Neutrophil (primary cell): ENCODE results near the gene PRDM16.

Experiments used
- H3K27ac ChIP-seq: fragments of 200-600 bp; sonication (generic); 2 replicates; pipeline ENCODE4 v1.5.1; 2016; ENCODE audit warnings: mild to moderate bottlenecking, moderate library complexity
- H3K27me3 ChIP-seq: fragments of 200-600 bp; sonication (generic); 2 replicates; pipeline ENCODE4 v1.6.0; 2016; ENCODE audit warnings: mild to moderate bottlenecking
- H3K36me3 ChIP-seq: fragments of 200-600 bp; sonication (generic); 2 replicates; pipeline ENCODE4 v1.5.1; 2017
- H3K4me1 ChIP-seq, 2 experiments: fragments of 200-600 bp in 1 of 2; sonication (generic) in 1 of 2; 1 replicate in 1 of 2; 2 replicates in 1 of 2; pipeline versions ENCODE4 v1.5.1 to v1.6.1; 2013 to 2016; ENCODE audit warnings: low read depth in 1 of 2, low read length in 1 of 2, mild to moderate bottlenecking in 1 of 2, moderate library complexity in 1 of 2; ENCODE audit not compliant: control insufficient read depth in 1 of 2, insufficient read depth in 1 of 2
- H3K4me3 ChIP-seq, 2 experiments: fragments of 200-600 bp in 1 of 2; sonication (generic) in 1 of 2; 1 replicate in 1 of 2; 2 replicates in 1 of 2; pipeline ENCODE4 v1.5.1; 2013 to 2016; ENCODE audit warnings: low read depth in 1 of 2, low read length in 1 of 2, mild to moderate bottlenecking in 1 of 2, moderate library complexity in 1 of 2
- H3K9me3 ChIP-seq: fragments of 200-600 bp; sonication (generic); 2 replicates; pipeline ENCODE4 v1.5.1; 2016
- TF ChIP-seq, protein P1 (sequence below): fragments of 200-600 bp; sonication (generic); IDR thresholded peaks from 2 replicates; pipeline ENCODE4 v1.5.1; 2016; ENCODE audit warnings: antibody characterized with exemption

The PRDM16 gene

DNA sequence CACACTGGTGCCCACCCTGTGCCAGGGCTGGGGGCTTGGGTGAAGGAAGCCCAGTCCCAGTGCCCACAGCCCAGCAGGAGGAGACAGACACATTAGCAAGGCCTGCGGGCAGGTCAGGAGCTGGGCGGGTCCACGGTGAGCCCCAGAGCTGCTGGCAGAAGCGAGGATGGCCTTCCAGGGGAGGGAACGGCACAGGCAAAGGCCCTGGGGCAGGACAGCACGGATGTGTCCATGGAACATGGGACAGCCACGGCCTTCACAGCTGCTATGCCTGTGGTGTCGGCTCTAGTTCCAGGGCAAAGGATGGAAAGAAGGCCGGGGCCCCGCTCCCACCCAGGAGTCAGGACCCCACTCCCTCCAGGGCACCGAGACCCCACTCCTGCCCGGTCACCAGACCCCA, 220.5 kb downstream of the PRDM16 start:
- H3K27me3 ChIP-seq: no peaks in the 10 kb centered on the region
- H3K4me1 ChIP-seq: no peaks in the 10 kb centered on the region
- no peak overlapping the region for H3K27ac ChIP-seq
- TF ChIP-seq, protein P1, sequence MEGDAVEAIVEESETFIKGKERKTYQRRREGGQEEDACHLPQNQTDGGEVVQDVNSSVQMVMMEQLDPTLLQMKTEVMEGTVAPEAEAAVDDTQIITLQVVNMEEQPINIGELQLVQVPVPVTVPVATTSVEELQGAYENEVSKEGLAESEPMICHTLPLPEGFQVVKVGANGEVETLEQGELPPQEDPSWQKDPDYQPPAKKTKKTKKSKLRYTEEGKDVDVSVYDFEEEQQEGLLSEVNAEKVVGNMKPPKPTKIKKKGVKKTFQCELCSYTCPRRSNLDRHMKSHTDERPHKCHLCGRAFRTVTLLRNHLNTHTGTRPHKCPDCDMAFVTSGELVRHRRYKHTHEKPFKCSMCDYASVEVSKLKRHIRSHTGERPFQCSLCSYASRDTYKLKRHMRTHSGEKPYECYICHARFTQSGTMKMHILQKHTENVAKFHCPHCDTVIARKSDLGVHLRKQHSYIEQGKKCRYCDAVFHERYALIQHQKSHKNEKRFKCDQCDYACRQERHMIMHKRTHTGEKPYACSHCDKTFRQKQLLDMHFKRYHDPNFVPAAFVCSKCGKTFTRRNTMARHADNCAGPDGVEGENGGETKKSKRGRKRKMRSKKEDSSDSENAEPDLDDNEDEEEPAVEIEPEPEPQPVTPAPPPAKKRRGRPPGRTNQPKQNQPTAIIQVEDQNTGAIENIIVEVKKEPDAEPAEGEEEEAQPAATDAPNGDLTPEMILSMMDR: no peak
- H3K36me3 ChIP-seq: no peaks in the 10 kb centered on the region
- H3K9me3 ChIP-seq: no peaks in the 10 kb centered on the region
- no peak overlapping the region for H3K4me3 ChIP-seq

DNA sequence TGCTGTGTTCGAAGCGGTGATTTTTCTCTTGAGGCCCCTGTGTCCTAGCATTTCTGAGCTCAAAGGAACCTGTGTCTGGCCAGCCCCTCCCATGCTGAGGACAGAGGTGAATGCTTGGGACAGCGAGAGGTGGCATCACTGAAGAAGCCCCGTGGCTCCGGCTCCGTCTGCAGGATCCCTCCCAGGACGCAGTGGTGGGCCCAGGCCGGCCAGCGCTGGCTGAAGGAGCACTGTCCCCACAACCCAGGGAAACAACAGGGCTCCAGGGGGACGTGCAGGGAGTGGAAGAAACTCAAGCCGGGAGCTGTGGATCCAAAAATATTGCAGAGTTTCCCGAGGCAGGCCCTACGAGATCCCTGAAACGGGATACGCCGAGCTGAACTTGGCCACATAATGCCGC, 221.4 kb downstream of the PRDM16 start:
- no peak overlapping the region for H3K4me3 ChIP-seq
- no peak overlapping the region for H3K27ac ChIP-seq
- no peaks in the 10 kb centered on the region for H3K9me3 ChIP-seq
- TF ChIP-seq, protein P1: no peak
- no peaks in the 10 kb centered on the region for H3K36me3 ChIP-seq
- H3K4me1 ChIP-seq: no peaks in the 10 kb centered on the region
- no peaks in the 10 kb centered on the region for H3K27me3 ChIP-seq

DNA sequence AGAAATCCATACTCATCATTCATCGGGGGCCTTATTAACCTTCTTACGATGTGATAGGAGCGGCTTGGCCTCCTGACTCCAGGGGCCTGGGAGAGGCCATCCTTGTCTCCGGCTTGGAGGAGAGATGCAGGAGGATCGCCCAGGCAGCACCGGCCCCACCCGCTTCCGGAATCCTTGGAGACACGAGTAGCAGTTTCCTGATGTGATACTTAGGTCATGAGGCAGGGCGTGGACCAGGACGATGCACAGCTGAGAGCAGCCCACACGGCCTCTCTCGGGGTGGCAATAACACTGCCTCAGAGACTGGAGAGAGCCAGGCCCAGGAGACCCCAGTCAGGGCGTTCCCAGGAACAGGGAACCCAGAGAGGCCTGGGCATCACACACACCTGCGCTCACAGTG, 221.9 kb downstream of the PRDM16 start:
- Histone ChIP-seq H3K36me3 (no peaks in the 10 kb centered on the region), H3K4me3 (no peak overlapping the region), H3K4me1 (no peaks in the 10 kb centered on the region), H3K9me3 (no peaks in the 10 kb centered on the region), H3K27me3 (no peaks in the 10 kb centered on the region), H3K27ac (no peak overlapping the region)
- TF ChIP-seq, protein P1: no peak

- H3K4me1 ChIP-seq: no peaks in the 10 kb centered on the region
- no peaks in the 10 kb centered on the region for H3K9me3 ChIP-seq
- H3K27me3 ChIP-seq: no peaks in the 10 kb centered on the region
- no peak overlapping the region for H3K27ac ChIP-seq
- no peaks in the 10 kb centered on the region for H3K36me3 ChIP-seq
- no peak overlapping the region for H3K4me3 ChIP-seq
- TF ChIP-seq, protein P1: no peak
These were observed 223.2 kb downstream of the PRDM16 start for GRCh38 chr1:3292051-3292722.

DNA sequence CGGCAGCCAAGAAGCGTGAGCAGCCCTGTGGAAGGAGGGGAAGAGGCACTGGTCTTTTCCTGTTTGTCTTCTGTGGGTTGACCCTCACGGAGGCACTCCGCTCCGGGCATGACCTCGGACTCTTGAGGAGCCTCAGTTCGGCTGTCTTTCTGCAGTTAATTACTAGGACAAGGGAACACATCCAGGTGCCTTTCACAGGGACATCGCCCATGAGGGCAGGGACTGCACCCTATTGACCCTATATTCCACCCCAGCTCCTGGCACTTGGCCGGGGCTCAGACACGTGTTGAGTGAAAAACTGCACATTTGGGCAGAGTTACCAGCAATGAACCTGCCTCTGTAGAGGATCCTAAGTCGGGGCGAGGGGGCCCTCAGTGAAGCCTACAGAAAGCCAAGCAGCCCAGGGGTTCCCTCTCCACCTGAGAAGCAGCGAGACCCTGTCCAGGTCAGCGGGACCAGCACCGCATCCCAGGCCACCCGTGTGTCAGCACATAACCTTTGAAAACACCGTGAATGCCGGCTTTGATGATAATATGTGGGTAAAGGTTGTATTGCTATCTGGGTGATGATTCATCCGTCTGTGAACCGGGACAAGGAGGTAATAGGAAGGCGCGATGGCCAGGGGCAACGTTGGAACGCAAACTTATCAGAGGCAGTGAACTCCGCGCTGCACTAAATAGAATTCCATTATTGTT, 224.0 kb downstream of the PRDM16 start:
- no peaks in the 10 kb centered on the region for H3K4me1 ChIP-seq
- H3K27me3 ChIP-seq: no peaks in the 10 kb centered on the region
- TF ChIP-seq, protein P1: no peak
- no peak overlapping the region for H3K27ac ChIP-seq
- H3K36me3 ChIP-seq: no peaks in the 10 kb centered on the region
- H3K4me3 ChIP-seq: no peak overlapping the region
- H3K9me3 ChIP-seq: no peaks in the 10 kb centered on the region
